ENCODE data around the gene IL17RD. TPM values are rescaled to one million over a fixed set of nuclear protein-coding genes. Genes with fewer than 3 reads are reported as not detected.

IL17RD gene
- total RNA-seq, 1 donor from 2014 or later, result 51.9 TPM

- Mint-ChIP-seq H3K36me3 (ENCODE audit: low read depth) (no peaks in the 10 kb centered on the region), H3K27me3 (ENCODE audit: low read depth) (no peaks in the 10 kb centered on the region), H3K4me3 (no peak overlapping the region), H3K9me3 (no peaks in the 10 kb centered on the region), H3K4me1 (peaks cover 25% of the 10 kb centered on the region), H3K27ac (ENCODE audit: unreplicated experiment) (peak overlapping the region; percentile 43)
- no peak for DNase-seq (ENCODE audit: low read depth, low spot score)
- no peak for TF ChIP-seq CTCF (conservative IDR thresholded peaks at IDR 0.05)
Observed at GRCh38 chr3:57062101-57062631, 103.0 kb downstream of the IL17RD start.

GRCh38 chr3:57061556-57061955 is 103.6 kb downstream of the IL17RD start:
- Mint-ChIP-seq H3K27ac (ENCODE audit: unreplicated experiment) (no peak overlapping the region), H3K4me1 (peaks cover 25% of the 10 kb centered on the region), H3K4me3 (no peak overlapping the region), H3K27me3 (ENCODE audit: low read depth) (no peaks in the 10 kb centered on the region), H3K36me3 (ENCODE audit: low read depth) (no peaks in the 10 kb centered on the region), H3K9me3 (no peaks in the 10 kb centered on the region)
- DNase-seq (ENCODE audit: low read depth, low spot score), result no peak
- TF ChIP-seq CTCF (conservative IDR thresholded peaks at IDR 0.05), result no peak

GRCh38 chr3:57060089-57060821 is 104.9 kb downstream of the IL17RD start, which contains the start of gene SPATA12:
TSS of gene SPATA12 (plus strand) at chr3:57060664. CDS start at chr3:57073695, 13,031 bp downstream.
- peak; percentile 20 for DNase-seq (ENCODE audit: low read depth, low spot score)
- H3K4me1 Mint-ChIP-seq, result peaks cover 25% of the 10 kb centered on the region
- no peak within 1 kb of the TSS for H3K4me3 Mint-ChIP-seq
- H3K27ac Mint-ChIP-seq (ENCODE audit: unreplicated experiment), result no peak within 1 kb of the TSS
- H3K36me3 Mint-ChIP-seq (ENCODE audit: low read depth), result no peaks in the 10 kb centered on the region
- no peak for TF ChIP-seq CTCF (conservative IDR thresholded peaks at IDR 0.05)
- H3K9me3 Mint-ChIP-seq, result no peaks in the 10 kb centered on the region
- H3K27me3 Mint-ChIP-seq (ENCODE audit: low read depth), result no peaks in the 10 kb centered on the region

- no peaks in the 10 kb centered on the region for H3K36me3 Mint-ChIP-seq (ENCODE audit: low read depth)
- peaks cover 22% of the 10 kb centered on the region for H3K4me1 Mint-ChIP-seq
- no peak overlapping the region for H3K4me3 Mint-ChIP-seq
- no peak for TF ChIP-seq CTCF (conservative IDR thresholded peaks at IDR 0.05)
- H3K9me3 Mint-ChIP-seq, result no peaks in the 10 kb centered on the region
- H3K27me3 Mint-ChIP-seq (ENCODE audit: low read depth), result no peaks in the 10 kb centered on the region
- H3K27ac Mint-ChIP-seq (ENCODE audit: unreplicated experiment), result no peak overlapping the region
- no peak for DNase-seq (ENCODE audit: low read depth, low spot score)
Observed at GRCh38 chr3:57059411-57059810, 105.7 kb downstream of the IL17RD start.

GRCh38 chr3:57057351-57057750 is 107.8 kb downstream of the IL17RD start:
- H3K36me3 Mint-ChIP-seq (ENCODE audit: low read depth), result no peaks in the 10 kb centered on the region
- H3K4me3 Mint-ChIP-seq, result no peak overlapping the region
- no peaks in the 10 kb centered on the region for H3K27me3 Mint-ChIP-seq (ENCODE audit: low read depth)
- H3K27ac Mint-ChIP-seq (ENCODE audit: unreplicated experiment), result no peak overlapping the region
- TF ChIP-seq CTCF (conservative IDR thresholded peaks at IDR 0.05), result no peak
- no peak for DNase-seq (ENCODE audit: low read depth, low spot score)
- peaks cover 8% of the 10 kb centered on the region for H3K4me1 Mint-ChIP-seq
- no peaks in the 10 kb centered on the region for H3K9me3 Mint-ChIP-seq

Measured in neural crest cell (in vitro differentiated cells).